Activated CD4-positive, alpha-beta T cell treated with anti-CD3 and anti-CD28 coated beads, Interleukin-2, amount 10 ng/mL, durations not matched to agents 24 days and 14 days (primary cell): Measurements from ENCODE around the gene CHD9NB. TPM values are rescaled to one million over a fixed set of nuclear protein-coding genes. Genes with fewer than 3 reads are reported as not detected.

Experiments used
- DNase-seq: peaks from one replicate; pipeline ENCODE4 v3.0.0; 2022
- H3K27ac Mint-ChIP-seq: one replicate; pipeline ENCODE4 v1.8.0; 2022; ENCODE audit warnings: mild to moderate bottlenecking, mixed read lengths
- H3K27me3 Mint-ChIP-seq: one replicate; pipeline ENCODE4 v1.8.0; 2022; ENCODE audit warnings: mixed read lengths
- H3K36me3 Mint-ChIP-seq: one replicate; pipeline ENCODE4 v1.8.0; 2022; ENCODE audit warnings: low read depth, mild to moderate bottlenecking, mixed read lengths
- H3K4me1 Mint-ChIP-seq: one replicate; pipeline ENCODE4 v1.8.0; 2021; ENCODE audit warnings: mixed read lengths
- H3K4me3 Mint-ChIP-seq: one replicate; pipeline ENCODE4 v1.8.0; 2022; ENCODE audit warnings: mild to moderate bottlenecking, moderate library complexity, mixed read lengths
- H3K9me3 Mint-ChIP-seq: one replicate; pipeline ENCODE4 v1.8.0; 2021; ENCODE audit warnings: mixed read lengths
- intact Hi-C: fragments of 100-400 bp; cut with micrococcal nuclease; formaldehyde crosslinking; loops from one replicate; pipeline ENCODE4 v1.15.1; 2023
- total RNA-seq: library from RNA; stranded (reverse); gene quantifications from 2 replicates; pipeline ENCODE4 v1.2.3, GENCODE V29; 2022

The CHD9NB gene
- total RNA-seq: 0.14 and 0.16 TPM in 2 replicates

DNA sequence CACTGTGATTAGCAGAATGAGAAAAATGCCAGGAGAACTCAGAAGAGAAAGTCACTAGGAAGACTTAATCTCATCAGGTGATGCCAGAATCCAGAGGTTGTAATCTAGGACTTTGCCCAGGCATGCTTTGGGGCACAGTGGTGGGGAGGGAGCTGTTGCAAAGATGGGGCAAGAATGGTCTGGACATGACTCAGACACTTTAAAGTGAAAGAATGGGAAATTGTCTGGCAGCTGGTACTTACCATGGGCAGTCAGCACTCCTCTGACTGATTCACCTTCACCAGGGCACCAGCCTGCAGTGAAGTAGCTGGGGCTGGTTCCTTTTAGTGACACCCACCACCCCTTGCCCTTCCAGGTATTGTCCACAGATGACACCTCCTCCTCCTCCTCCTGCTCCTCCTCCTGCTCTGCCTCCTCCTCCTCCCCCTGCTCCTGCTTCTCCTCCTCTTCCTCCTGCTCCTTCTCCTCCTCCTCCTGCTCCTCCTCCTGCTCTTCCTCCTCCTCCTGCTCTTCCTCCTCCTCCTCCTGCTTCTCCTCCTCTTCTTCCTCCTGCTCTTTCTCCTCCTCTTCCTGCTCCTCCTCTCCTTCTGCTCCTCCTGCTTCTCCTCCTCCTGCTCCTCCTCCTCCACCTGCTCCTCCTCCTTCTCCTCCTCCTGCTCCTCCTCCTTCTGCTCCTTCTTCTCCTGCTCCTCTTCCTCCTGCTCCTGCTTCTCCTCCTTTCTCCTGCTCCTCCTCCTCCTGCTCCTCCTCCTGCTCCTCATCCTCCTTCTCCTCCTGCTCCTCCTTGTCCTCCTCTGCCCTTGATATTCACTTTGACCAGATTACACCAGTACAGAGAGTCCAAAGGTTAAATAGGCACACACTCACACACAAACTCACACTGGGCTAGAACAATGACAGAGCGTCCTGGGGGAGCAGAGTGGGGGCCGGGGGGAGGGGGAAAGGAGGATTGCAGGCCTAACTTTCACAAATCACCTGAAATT, at the start of gene CHD9NB:
CHD9NB (minus strand) TSS at position 379 of the 983 bp plus-strand sequence. CDS start 8,739 bp downstream, outside the sequence.
- peak; percentile 62 for DNase-seq
- intact Hi-C loops: loop anchor here (5.0 to 10.0 kb wide), 2 partner anchors 322 to 449 kb away; partner anchors contain the start of gene AKTIP
- peak within 1 kb of the TSS; percentile 29 for H3K4me3 Mint-ChIP-seq
- H3K4me1 Mint-ChIP-seq: peaks cover 27% of the 10 kb centered on the region
- no peaks in the 10 kb centered on the region for H3K36me3 Mint-ChIP-seq
- H3K9me3 Mint-ChIP-seq: no peaks in the 10 kb centered on the region
- H3K27me3 Mint-ChIP-seq: peaks cover 2% of the 10 kb centered on the region
- no peak within 1 kb of the TSS for H3K27ac Mint-ChIP-seq

DNA sequence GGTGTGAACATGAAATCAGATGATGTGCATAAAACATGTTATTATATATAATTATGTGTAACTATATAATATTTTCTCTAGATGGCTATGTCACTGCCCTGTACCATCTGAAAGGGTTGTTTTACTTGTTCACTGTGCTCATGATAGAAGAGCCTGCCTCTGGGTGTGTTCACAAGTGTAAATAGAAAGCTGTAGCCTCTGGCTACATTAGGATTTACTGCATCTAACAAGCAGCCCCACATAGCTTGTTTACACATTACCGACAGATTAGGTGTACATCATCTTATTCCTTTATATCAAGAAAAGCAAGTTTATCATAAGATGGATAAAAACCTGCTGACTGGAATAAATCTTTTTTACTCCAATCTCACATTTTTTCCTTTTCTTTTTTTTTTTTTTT, 48.2 kb upstream of the CHD9NB start:
- intact Hi-C loops: no loop called here
- peaks cover 14% of the 10 kb centered on the region for H3K4me1 Mint-ChIP-seq
- H3K4me3 Mint-ChIP-seq: peak overlapping the region; percentile 81

DNA sequence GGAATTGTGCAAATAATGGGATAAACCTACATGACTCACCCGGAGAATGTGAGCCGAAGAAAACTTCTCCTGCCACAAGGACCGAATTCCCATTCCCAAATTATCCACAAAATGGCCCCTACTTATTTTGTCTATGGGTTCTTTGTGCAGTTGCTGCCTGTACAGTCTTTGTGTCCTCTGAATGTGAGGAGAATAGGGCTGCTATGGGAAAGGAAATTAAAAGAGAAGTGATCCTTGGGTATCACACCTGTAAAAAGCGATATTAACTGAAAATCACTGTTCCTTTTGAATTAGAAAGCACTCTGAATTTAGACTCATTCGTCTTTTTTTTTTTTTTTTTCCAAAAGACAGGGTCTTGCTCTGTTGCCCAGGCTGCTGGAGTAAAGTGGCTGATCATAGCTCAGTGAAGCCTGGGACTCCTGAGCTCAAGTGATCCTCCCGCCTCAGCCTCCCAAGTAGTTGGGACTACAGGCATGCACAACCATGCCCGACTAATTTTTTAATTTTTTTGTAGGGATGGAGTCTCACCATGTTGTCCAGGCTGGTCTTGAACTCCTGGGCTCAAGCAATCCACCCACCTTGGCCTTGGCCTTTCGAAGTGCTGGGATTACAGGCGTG, 47.5 kb upstream of the CHD9NB start:
- Mint-ChIP-seq H3K27me3 (no peaks in the 10 kb centered on the region), H3K4me3 (peak overlapping the region; percentile 81), H3K36me3 (peaks cover 3% of the 10 kb centered on the region), H3K4me1 (peaks cover 14% of the 10 kb centered on the region), H3K9me3 (no peaks in the 10 kb centered on the region), H3K27ac (no peak overlapping the region)
- intact Hi-C loops: no loop called here
- DNase-seq: no peak

More for the DNA sequence above, 48.2 kb upstream of the CHD9NB start:
- Mint-ChIP-seq H3K9me3 (no peaks in the 10 kb centered on the region), H3K27me3 (no peaks in the 10 kb centered on the region), H3K36me3 (peaks cover 3% of the 10 kb centered on the region), H3K27ac (no peak overlapping the region)
- DNase-seq: no peak

DNA sequence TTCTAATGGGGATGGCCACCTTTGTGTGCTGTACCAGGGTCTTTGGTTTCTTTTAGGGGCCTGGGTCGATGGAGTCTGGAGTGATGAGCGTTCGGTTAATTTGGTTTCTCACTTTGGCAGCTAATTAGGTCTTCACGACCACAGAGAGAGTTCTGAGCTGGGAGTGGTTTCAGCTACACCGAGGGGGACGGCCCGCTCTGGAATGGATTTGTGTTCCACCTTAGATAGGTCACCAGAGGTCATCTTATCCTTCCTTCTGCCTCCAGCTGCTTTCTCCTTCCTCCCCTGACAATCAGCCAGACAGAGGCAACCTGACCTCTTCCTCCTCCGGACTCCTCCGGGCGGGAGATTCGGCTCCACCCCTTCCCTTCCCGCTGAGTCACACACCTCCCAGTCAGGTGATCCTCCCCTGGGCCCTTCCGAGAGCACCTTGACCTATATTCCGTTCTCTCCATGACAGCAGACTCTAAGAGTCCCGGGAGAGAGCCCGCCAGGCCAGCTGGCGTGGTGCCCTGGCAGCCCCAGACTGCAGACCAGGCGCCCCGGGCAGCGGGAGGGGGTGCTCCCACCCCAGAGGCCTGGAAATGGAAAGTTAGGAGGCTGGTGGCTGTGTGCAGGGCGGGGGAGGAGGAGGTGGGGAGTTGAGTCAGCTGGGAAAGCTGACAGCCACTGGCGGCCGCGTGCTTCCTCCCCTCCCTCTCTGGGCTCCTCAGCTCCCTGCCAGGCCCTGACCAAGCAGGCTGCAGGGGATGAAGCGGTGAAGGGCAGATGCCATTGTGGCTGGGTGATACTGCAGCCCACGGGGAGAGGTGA, 46.8 kb upstream of the CHD9NB start:
- Mint-ChIP-seq H3K27ac (peak overlapping the region; percentile 93), H3K4me1 (peaks cover 17% of the 10 kb centered on the region), H3K4me3 (peak overlapping the region; percentile 81), H3K27me3 (no peaks in the 10 kb centered on the region), H3K36me3 (peaks cover 3% of the 10 kb centered on the region), H3K9me3 (no peaks in the 10 kb centered on the region)
- intact Hi-C loops: loop anchor here (1.0 to 2.0 kb wide), 2 partner anchors 30 to 45 kb away; partner anchors contain the start of gene CHD9
- DNase-seq: peak; percentile 84

DNA sequence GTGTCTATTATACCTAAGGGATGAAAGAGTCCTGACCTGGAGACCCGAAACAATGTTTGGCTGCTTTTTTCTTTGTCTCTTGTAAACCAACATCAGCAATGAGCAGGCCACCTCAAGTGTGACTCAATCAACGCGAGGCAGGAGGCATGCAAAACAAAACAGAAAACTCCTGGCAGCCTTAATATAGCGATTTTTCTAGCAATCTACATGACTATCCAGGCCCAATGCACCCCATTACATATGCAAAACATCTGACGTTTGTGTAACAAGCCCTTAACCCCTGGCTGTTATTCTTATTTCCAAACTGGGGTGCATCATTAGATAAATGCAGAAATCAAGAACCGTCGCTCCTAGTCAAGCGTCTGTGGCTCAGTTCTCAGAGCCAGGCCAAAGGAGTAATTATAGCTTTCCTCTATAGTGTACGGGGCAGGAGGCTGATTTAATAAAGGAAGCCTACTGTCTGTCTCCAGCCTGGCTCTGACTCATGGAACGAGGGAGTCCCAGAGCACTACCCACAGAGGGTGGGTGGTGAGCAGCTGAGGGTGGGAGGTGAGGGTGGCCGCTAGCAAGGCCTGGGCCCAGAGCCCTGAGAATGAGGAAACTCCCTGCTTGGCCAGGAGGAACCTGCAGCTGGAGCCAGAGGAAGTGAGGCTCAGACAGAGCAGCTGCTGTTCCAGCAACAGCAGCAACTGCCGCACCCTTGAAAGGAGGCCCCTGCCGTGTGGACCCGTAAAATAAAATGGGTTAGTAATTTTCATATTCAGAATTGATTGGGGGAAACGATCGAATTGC, 46.0 kb upstream of the CHD9NB start:
- Mint-ChIP-seq H3K9me3 (no peaks in the 10 kb centered on the region), H3K4me3 (peak overlapping the region; percentile 81), H3K36me3 (no peaks in the 10 kb centered on the region), H3K27me3 (no peaks in the 10 kb centered on the region), H3K4me1 (peaks cover 24% of the 10 kb centered on the region), H3K27ac (peak overlapping the region; percentile 93)
- peak; percentile 75 for DNase-seq
- intact Hi-C loops: loop anchor here (1.0 to 2.0 kb wide), 2 partner anchors 31 to 44 kb away; partner anchors contain the start of gene CHD9

DNA sequence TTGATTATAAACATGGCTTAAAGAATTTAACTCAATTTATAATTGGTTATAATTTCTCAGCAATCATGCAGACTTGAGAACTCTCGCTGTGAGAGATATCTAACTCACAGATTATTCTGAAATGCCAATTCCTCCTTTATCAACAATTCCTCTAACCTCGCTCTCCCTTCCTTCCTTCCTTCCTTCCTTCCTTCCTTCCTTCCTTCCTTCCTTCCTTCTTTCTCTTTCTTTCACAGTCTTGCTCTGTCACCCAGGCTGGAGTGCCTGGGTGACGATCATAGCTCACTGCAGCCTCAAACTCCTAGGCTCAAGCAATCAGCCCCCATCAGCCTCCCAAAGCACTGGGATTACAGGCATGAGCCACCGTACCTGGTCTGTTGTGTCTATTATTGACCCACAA, 44.5 kb upstream of the CHD9NB start:
- peaks cover 28% of the 10 kb centered on the region for H3K4me1 Mint-ChIP-seq
- no peaks in the 10 kb centered on the region for H3K9me3 Mint-ChIP-seq
- H3K27ac Mint-ChIP-seq: no peak overlapping the region
- no peaks in the 10 kb centered on the region for H3K36me3 Mint-ChIP-seq
- H3K4me3 Mint-ChIP-seq: no peak overlapping the region
- H3K27me3 Mint-ChIP-seq: no peaks in the 10 kb centered on the region
- intact Hi-C loops: no loop called here
- no peak for DNase-seq

DNA sequence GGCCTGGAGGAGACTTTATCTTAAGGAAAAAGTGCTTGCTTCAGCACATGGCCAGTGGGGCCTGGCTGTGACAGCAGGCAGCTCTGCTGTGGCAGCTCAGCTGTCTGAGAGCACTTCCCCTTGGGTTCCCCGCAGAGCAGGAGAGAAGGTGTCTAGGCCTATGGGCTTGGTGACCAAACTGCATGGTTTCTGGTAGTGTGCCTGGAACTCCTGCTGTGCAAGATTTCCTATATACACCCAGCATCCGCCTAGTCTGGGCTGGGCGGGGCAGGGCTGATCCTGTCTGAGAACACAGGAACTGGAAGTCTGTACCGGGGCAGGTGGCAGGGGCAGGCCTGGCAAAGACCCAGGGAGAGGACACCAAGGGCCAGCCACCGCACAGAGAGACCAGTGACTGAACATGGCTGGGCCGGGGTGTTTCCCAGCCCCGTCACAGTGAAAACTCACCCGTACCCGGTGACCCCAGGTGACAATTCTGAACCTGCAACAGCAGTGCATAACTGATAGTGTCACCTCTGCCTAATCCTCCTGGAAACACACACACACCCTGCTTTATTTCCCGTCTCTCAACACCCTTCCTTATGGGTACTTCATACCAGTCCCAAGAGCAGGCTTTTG, 41.4 kb upstream of the CHD9NB start:
- peak; percentile 63 for DNase-seq
- H3K9me3 Mint-ChIP-seq: no peaks in the 10 kb centered on the region
- H3K36me3 Mint-ChIP-seq: peaks cover 2% of the 10 kb centered on the region
- H3K27ac Mint-ChIP-seq: no peak overlapping the region
- intact Hi-C loops: no loop called here
- H3K27me3 Mint-ChIP-seq: no peaks in the 10 kb centered on the region
- H3K4me3 Mint-ChIP-seq: no peak overlapping the region
- H3K4me1 Mint-ChIP-seq: peaks cover 38% of the 10 kb centered on the region

DNA sequence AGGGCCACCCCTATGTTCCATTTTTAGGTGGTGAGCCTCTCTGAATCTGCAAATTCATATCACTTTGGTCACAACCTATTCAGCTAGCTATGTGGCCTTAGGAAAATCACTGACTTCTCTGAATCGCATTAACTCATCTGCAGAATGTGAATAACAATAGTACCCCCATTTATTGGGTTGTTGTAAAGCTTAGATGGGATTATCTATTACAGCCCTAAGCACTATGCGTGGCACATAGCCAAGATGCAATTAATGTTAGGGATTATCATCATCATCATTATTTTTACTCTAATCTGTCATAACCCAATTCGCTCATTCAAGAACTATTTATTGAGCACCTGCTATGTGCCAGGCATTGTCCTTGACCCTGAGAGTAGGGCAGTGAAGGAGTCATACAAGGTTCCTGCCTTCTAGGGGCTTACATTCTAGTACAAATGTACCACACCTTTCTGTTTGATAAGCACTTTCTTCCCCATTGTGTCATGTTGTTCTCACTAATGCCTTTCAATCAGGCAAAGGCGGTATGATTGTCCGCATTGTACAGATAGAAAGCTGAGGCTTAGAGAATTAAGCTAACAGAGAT, 40.6 kb upstream of the CHD9NB start:
- intact Hi-C loops: no loop called here
- H3K4me1 Mint-ChIP-seq: peaks cover 33% of the 10 kb centered on the region
- H3K27ac Mint-ChIP-seq: no peak overlapping the region
- no peaks in the 10 kb centered on the region for H3K9me3 Mint-ChIP-seq
- H3K27me3 Mint-ChIP-seq: no peaks in the 10 kb centered on the region
- peaks cover 2% of the 10 kb centered on the region for H3K36me3 Mint-ChIP-seq
- no peak overlapping the region for H3K4me3 Mint-ChIP-seq
- no peak for DNase-seq

DNA sequence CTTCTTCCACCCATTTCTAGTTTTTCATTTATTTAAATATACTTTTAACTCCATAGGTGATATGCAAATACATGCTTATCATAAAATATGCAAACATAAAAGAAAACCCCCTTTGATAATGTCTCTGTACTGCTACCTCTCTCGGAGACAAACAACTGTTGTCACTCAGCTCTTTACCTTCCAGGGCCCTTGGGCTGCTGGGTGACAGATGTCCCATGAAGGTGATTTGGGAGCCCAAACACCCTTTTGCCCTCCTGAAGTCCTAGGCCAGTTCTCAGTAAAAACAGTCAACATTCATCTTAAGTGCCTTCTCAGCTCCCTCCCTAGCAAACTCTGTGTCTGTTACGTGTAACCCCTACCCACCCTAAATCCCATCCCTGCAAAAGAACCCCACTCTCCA, 39.6 kb upstream of the CHD9NB start:
- intact Hi-C loops: no loop called here
- Mint-ChIP-seq H3K36me3 (peaks cover 2% of the 10 kb centered on the region), H3K4me3 (no peak overlapping the region), H3K27ac (no peak overlapping the region), H3K27me3 (no peaks in the 10 kb centered on the region), H3K4me1 (peaks cover 33% of the 10 kb centered on the region), H3K9me3 (no peaks in the 10 kb centered on the region)
- no peak for DNase-seq

DNA sequence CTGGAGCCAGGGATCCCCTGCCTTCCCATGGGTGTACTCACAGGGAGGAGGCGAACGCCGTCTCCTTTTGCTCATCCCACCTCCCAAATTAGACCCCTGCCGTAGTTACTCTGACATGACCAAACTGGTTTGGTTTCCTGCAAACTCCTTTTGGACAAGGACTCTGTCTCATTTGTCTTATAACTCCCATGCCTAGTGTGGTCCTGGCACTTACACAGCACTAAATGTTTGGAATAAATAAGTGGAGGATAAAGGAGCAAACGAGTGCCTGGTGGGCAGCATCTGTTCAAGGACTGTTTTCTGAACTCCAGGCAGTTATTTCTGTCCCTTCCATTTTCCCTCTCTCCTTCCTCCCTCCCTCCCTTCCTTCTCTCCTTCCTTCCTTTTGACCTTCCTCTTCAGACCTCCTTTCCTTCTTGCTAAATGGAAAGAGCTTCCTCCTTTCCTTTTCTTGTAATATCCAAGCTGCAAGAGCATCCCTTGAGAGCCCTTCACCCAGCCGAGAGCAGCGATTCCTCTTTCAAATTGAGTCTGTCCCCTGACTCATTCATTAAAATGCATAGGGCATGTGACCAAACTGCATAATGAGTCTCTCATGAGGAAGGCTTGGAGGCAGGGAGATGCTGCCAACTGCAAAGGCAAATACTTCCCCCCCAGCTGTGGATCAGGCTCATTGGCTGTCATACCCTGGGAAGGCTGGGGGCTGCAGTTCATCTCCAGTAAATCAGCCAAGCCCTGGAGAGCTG, 38.9 kb upstream of the CHD9NB start:
- no peak for DNase-seq
- Mint-ChIP-seq H3K4me3 (no peak overlapping the region), H3K27me3 (no peaks in the 10 kb centered on the region), H3K4me1 (peaks cover 32% of the 10 kb centered on the region), H3K36me3 (peaks cover 2% of the 10 kb centered on the region), H3K27ac (no peak overlapping the region), H3K9me3 (no peaks in the 10 kb centered on the region)
- intact Hi-C loops: no loop called here

DNA sequence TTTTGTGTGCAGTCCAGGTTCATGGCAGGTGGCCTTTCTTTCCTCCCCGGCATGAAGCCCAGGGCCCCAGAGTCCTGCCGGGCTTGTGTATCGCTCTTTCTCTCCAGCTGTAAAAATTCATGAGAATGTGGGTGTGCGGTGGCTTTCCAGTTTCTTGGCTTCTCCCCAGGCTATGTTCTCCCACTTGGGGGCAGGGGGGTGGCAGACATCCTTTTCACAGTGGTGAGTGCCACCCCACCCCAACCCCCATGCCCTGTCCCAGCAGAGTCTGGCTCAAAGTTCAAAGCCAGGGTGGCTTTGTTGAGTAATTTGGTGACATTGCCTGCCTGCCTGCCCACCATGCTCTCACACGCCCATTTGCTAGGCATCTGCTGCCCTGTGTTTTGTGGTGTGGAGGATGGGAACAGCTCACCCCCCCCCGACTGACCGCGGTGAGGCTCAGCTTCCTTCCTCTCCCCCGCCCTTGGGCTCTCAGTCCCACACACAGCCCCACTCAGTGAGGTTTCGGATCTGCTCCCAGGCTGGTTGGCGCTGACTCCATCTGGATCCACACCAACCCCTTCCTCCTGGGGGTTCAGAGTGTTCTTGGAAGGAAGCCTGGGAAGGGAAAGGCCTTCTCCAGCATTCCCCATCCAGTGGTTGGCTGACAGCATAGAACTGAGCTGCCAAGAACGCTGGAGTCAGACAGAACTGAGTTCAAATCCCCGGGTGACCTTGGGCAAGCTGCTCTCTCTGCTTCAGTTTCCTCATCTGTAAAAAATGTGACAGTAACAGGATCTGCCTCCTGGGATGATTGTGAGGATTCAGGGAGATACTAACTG, 38.1 kb upstream of the CHD9NB start:
- intact Hi-C loops: no loop called here
- DNase-seq: no peak

More for the DNA sequence above, 38.1 kb upstream of the CHD9NB start:
- H3K36me3 Mint-ChIP-seq: peaks cover 2% of the 10 kb centered on the region
- H3K27ac Mint-ChIP-seq: no peak overlapping the region
- no peak overlapping the region for H3K4me3 Mint-ChIP-seq
- no peaks in the 10 kb centered on the region for H3K9me3 Mint-ChIP-seq
- peaks cover 33% of the 10 kb centered on the region for H3K4me1 Mint-ChIP-seq
- no peaks in the 10 kb centered on the region for H3K27me3 Mint-ChIP-seq
